DMS53 treated with DMSO at 0.1 percent for 48 hours (cell line): ENCODE results near the gene FAM98B.
A peak's percentile ranks its signal among the peaks of the same experiment; 100 is the strongest.

ENCODE experiments used
- DNase-seq: peaks from one replicate; lab custom pipeline; 2025; ENCODE audit not compliant: unreplicated experiment; lab: John Stamatoyannopoulos, UW

Gene FAM98B

DNA sequence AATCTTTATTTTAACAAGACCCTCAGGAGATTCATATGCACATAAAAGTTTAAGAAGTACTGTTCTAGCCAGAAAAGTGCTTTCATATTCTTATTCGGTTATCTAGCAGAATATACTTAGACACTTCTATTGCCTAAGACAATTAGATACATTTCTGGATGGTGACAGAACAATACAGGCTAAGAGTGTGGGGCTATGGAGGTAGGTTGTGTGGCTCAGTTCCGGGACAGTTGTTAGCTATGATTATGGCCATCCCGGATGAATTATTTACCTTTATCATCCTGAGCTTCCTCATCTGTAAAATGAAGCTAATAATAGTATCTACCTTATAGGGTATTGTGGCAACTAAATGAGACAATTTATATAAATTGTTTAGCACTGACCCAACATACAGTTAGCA, 6.6 kb downstream of the FAM98B start:
- no peak for DNase-seq

DNA sequence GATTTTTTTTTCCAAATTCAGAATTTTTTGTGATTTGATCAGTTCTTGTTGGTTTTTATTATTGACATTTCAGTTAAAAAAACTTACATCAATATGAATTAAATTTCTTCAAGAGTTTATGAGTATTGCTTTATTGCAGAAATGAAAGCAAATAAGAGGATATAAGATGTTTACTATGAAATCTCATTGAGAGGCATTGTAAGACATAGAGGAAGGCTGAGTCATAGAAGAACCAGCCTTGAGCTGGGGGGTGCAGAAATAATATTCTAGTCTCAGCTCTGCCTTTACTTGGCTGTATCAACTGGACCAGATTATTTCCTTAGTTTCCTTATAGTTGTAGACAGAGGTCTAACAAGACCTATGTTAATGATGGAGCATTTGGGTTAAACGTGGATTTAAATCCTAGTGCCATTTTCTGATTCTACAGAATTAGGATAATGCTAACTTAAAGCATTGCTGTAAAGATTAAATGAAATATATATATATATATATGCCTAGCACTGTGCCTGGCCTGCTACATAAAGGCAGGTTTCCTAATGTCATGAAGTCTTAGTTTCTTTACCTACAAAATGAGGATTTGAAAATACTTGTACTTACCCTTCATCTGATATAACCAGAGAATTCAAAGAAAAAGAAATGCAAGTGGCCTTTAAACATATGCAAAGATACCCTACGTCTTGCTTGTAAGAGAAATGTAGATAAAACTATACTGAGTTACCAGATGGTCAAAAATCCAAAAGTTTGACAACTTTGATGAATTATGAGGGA, 7.3 kb downstream of the FAM98B start:
- no peak for DNase-seq

DNA sequence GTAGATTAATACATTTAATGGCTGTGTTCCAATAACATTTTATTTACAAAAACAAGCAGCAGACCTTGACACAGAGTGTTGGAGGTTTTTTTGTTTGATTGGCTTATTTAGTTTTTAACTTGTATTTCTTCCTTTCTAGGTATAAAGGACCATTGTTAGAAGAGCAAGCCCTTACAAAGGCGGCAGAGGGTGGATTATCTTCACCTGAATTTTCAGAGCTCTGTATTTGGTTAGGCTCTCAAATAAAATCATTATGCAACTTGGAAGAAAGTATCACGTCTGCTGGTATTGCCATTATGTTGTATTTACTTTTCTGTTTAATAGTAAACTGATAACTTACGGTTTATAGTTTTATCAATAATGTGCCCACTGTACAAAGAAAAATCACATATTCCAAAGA, 10.0 kb downstream of the FAM98B start:
- no peak for DNase-seq

DNA sequence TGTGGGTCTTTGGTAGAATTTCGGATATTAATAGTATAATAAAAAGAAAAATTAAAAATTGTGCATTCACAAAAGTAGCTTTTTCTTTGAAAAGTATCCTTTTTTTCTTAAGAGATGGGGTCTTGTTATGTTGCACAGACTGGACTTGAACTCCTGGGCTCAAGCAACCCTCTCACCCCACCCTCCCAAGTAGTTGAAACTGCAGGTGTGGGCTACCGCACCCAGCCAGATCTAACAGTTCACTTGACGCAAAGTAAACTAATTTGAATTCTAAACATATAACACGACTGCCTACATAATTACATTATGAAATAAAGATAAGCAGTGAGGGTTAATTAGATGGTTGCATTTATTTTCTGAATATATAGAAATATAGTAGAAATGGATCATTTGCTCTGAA, 10.7 kb downstream of the FAM98B start:
- DNase-seq, result no peak

DNA sequence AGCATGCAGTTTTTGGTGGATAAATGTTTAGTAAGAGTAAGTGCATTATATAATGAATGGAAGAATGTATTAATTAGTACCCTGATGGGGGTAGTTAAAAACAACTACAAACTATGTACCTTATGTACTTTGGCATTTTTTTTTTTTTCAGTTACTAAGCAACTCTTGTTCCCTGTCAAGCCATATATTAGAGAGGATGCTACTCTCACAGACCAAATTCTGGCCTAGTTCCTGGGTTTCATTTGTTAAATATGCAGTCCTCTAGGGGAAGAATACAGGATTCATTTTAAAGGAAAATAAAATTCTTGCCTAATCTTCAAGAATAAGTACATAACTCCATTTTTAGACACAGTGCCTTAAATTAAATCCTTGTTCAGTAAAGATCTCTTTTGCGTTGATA, 16.9 kb downstream of the FAM98B start:
- no peak for DNase-seq

DNA sequence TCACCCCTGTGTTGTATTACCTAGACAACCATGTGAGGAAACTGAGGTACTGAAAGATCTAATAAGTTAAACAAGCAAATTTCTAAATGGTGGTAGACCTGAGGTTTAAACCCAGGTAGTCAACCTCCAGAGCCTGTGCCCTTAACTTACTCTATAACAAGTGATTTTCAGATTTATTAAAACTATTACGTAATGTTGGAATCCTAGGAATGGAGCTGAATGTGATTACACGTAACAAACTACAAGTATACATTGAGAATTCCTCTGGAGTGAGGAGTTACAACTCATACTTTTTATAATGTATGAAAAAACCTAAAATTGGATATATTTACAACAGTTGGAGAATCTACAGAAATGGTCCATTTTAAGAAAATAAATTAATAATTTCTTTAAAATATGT, 18.0 kb downstream of the FAM98B start:
- no peak for DNase-seq

DNA sequence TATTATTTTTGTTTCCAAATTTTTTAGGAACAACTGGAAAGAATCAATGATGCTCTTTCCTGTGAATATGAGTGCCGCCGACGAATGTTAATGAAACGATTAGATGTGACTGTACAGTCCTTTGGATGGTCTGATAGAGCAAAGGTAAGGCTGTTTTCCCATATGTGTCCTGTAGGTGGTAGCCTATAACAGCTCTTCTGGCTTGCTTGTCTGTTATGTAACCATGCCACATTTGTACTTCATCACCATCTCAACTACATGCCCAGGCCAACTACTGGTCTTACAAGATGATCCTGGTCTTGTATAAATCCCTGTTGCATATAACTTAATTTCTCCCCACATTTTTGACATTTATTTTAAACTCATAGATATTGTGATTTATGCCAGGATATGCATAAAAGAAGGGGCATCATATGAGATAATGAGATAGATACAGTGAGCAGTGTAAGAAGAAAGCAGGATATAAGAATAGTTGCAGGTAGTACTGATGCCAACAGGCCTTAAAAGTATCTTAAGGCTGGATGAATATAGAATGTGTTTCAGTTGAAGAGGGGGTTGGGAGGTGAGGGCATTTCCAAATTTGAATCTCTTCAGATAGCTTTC, 20.3 kb downstream of the FAM98B start:
- DNase-seq, result peak; percentile 45

DNA sequence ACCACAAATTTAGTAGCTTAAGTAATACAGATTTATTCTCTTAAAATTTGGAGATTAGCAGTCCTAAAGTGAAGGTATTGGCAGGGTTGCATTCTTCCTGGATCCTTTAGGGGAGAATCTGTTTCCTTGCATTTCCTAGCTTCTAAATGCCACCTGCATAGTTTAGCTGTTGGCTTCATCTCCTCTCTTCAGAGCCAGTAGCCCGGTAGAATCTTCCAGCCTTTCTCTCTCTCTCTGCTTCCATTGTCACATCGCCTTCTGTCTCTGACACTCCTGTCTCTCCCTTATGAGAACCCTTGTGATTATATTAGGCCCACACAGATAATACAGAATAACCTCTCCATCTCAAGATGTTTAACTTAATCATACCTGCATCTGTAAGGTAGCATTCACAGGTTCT, 21.4 kb downstream of the FAM98B start:
- no peak for DNase-seq

DNA sequence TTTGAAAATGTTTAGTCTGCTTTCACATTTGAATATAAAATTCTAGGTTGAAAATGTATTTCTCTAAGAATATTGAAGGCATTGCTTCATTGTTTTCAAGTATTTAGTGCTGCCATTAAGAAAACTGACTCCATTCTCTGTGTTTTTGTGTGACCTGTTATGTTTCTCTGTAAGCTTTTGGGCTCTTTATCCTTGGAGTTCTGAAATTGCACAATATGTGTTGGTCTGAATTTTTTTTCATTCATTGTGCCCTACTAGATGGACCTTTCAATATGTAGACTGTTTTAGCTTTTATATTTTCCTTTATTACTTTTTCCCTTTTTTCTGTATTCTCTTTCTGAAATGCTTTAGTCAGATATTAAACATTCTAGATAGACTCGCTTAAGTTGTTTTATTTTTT, 22.2 kb downstream of the FAM98B start:
- no peak for DNase-seq

DNA sequence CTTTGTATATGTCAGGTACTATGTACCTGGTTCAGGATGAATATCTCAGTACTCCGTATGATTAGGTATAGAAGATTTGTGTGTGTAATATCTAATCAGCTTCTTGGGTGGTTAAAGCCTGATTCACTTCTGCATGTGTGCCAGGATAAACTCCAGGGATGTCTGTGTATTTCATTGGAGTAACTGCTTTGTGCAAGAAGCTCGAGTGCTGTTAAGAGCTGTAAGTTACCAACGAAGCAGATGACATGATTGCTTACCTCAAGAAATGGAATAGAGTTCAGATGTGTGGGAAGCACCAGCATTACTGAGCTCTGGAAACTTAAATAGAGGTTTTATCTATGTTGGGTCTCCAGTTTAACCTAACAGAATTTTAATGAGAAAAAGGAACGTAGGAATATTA, 23.7 kb downstream of the FAM98B start:
- no peak for DNase-seq

DNA sequence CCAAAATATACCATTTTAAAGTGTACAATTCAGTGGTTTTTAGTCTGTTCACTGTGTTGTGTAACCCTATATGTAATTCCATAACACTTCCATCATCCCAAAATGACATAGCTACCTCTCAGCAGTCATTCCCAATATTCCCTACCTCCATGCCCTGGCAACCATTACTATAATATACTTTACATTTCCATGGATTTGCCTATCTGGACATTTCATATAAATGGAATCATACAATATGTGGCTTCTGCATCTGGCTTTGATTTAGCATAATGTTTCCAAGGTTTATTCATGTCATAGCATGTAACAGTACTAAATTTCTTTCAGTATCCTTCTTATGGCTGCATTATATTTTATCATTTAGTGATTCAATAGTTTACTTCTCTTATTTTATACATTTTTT, 25.3 kb downstream of the FAM98B start:
- no peak for DNase-seq

DNA sequence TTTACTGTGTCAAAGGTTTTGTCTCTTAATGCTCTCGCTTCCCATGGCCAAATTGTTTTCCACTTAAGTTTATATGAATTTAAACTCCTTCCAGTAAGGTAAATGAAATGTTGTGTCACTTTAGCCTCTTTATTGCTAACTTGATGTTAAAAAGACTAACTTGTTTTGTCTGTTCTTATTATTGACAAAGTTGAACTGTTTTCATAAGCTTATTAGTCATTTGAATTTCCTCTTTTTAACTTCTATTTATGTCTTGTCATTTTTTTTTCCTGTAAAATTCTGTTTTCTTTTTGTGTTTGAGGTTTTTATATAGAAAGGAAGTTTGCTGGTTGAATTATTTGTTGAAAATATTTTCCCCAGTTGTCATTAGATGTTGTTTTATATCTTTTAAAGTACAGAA, 25.8 kb downstream of the FAM98B start:
- DNase-seq, result no peak

DNA sequence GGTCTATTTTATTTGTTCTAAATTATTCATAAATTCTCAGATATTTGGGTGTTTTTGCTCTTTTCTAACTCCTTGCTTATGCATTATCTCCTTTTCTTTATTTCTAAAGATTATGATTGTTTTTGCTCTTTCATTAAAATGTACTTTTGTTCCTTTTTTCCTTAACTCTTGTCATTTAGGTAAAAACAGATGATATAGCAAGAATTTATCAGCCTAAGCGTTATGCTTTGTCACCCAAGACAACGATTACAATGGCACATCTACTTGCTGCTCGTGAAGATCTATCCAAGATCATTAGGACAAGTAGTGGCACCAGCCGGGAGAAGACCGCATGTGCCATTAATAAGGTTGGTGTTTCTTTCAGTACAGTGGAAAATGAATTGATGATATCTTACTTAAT, 27.2 kb downstream of the FAM98B start:
- DNase-seq, result no peak

DNA sequence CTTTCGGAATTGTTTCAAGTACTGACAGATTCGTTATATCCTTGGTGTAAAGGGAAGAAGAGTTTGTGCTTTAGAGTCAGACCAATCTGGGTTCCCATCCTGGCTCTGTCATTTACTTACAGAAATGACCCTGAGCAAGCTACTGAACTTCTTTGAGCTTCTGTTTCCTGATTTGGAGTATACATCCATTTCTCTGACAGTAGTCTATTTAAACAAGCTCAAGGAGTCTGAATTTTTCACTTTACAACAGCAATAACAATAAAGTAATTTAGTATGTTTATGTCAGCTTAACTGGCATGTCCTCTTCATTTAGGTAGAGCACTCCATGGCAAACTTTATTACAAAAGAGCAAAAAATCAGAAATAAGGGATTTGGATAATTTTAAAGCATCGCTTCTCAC, 27.8 kb downstream of the FAM98B start:
- DNase-seq, result no peak

DNA sequence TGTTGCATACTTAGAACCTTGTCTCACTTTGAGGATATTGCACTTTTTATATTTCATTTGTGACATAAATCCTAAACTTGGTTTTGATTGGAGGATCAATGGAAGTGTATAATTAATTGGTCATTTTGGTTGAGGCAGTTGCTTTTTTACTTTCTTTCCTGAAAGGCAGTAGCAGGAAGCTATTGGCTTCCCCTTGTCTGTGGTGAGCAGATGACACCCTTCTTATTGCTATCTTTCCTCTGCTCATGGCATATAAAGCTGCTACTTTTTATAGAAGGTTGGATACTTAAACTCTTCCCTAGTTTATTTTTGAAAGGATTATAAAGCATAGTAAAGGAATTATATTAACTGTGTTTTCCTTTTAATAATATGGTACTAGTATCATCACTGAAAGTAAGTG, 28.6 kb downstream of the FAM98B start:
- DNase-seq, result no peak

DNA sequence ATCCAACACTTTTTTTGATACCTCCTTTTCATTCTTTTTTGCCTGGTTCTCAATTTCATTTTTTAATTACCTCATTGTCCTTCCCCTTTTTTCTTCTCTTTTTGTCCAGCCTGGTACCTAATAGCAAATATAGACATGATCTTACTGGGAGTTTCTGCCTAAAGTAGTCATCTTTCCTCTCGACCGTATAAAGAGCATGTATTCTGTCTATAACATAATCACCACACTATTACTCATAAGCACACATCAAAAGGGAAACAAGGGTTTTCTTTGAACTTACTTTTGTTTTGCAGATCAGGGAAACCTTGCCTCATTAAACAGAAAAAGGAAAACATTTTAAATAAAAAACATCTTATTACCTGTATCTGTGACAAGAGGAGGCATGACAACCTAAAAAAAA, 33.0 kb downstream of the FAM98B start:
- no peak for DNase-seq

DNA sequence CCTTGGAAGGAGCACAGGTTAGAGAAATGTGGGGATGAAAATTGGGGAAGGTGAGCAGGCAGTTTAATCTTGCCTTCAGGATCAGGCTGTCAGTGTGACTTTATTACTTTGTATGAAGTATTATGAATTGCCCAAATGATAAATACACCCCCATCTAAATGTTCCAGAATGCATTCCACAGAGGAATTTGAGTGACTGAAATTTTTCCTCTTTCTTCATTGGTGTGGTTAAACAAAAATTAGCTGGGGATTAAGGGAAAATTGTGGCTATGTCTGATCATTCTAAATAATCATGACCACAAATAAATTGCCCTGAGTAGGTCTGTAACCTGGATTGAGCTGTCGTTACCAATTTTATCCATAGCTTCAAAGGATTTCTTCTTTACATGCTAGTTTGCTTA, 33.5 kb downstream of the FAM98B start:
- no peak for DNase-seq

DNA sequence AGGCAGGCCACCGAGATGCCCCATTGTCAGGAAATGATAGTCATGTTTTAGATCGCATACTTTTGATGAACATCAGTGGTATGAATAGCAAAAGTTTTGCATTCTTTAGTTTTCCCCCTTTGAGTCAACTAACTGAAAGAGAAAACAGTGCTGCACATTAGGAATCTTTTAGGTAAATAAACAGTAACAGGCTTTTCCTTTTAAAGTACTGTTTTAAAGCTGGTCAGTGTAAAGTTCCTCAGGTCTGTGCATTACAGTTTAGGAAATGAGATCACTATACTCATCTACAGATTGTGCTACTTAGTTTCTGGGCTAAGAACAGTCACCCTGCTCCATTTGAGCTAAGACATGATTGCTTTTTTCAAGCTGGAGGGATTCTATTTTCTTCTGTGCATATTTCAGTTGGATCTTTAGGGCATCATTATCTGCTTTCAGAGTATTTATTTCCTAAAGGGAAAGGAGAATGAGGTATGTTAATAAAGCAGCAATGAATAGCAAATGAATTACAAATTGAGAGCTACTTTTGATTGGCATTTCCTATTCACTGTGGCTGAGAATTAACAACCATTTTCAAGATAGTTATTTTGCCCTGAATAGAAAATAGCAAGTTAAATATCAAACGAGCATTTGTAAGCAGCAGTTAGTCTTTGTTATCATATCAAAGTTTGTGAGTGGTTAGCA, 36.5 kb downstream of the FAM98B start:
- DNase-seq, result no peak

DNA sequence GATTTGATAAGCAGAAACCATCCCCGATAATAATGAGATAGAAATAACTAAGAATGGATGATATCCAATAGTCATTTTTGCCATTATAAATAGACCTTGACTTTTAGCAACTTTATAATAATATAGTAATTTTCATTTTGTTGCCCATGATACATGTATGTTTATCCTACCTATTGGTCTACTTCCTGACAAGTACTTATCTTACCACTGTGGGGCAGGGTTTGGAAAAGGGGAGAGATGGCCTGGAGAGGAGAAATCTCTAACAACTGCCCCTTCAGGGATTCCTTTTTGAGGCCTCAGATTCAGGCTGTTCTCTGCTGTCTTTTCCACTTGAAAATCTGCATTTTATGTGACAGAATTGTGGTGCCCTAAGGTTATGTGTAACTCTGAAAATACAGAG, 42.2 kb downstream of the FAM98B start:
- no peak for DNase-seq

DNA sequence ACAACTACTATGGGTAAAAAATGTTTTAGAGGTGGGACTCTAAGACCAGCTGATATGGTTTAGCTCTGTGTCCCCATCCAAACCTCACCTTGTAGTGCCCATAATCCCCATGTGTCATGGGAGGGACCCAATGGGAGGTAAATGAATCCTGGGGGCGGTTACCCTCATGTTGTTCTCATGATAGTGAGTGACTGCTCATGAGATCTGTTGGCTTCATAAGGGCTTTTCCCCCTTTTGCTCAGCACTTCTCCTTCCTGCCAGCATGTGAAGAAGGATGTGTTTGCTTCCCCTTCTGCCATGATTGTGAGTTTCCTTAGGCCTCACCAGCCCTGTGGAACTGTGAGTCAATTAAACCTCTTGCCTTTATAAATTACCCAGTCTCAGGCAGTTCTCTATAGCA, 45.7 kb downstream of the FAM98B start:
- DNase-seq, result no peak

DNA sequence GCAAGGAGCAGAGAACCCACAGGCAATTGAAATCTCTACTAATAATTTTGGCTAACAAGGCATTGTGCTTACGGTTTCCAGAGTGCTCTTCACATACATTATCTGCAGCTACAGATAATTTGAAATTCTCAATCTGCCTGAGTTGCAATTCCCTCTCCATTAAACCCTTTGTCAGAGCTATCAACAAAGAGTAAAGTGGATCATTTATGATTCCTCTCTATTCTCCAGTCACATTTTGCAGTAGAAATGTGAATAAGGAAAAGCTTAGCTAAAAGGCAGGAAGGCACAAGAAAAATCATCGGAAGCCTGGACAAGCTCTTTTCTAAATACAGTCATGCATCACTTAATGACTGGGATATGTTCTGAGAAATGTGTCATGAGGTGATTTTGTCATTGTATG, 49.6 kb downstream of the FAM98B start:
- no peak for DNase-seq

DNA sequence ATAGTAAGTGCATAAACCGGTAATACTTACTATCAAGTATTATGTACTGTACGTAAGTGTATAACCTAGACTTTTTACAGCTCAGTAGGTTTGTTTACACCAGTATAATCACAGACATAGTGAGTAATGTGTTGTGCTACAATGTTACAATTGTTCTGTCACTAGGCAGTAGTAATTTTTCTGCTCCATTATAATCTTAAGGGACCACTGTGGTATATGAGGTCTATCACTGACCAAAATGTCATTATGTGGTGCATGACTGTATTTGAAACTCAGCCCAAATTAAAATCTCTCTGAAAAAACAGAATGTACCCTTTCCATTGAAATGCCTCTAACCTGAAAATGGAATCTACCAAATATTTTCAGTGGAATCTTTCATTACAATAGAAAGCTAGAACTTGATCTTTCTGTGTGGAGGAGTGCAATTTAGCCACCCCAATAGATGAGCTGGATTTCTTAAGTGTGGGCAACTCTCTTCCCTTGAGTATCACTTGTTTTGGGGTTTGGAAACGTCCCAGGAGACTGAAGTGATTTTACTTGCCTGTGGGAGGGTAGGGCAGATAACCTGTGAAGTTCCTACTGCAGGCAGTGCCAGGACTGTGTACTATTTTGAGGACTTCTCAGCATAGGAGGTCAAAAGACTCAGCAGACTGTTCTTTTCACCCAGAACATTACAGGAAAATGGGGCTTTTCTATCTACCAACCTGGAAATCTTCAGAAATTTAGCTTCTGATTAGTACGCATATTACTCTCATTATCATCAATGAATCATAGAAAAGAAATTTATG, 50.9 kb downstream of the FAM98B start:
- DNase-seq, result no peak
